GM18951 (cell line): ENCODE measurements around the gene CLPTM1L.
"Not testable (repeated sequence)": the region's sequence is repeated elsewhere in the genome, so short reads cannot be mapped to it uniquely, and the experiment has no call there.

Experiments used
- POLR2A ChIP-seq: IDR thresholded peaks from 4 replicates; pipeline ENCODE4 v1.6.1; 2011; ENCODE audit warnings: mild to moderate bottlenecking; ENCODE audit not compliant: insufficient read length, insufficient read depth; ENCODE audit errors: extremely low read depth
- in situ Hi-C: fragments of 300-500 bp; cut with MboI; formaldehyde crosslinking; loops from one replicate; pipeline ENCODE4 v1.12.0; 2022; ENCODE audit warnings: low sequenced_read_pairs, mixed read lengths, inconsistent platforms; ENCODE audit not compliant: unreplicated experiment

The CLPTM1L gene

DNA sequence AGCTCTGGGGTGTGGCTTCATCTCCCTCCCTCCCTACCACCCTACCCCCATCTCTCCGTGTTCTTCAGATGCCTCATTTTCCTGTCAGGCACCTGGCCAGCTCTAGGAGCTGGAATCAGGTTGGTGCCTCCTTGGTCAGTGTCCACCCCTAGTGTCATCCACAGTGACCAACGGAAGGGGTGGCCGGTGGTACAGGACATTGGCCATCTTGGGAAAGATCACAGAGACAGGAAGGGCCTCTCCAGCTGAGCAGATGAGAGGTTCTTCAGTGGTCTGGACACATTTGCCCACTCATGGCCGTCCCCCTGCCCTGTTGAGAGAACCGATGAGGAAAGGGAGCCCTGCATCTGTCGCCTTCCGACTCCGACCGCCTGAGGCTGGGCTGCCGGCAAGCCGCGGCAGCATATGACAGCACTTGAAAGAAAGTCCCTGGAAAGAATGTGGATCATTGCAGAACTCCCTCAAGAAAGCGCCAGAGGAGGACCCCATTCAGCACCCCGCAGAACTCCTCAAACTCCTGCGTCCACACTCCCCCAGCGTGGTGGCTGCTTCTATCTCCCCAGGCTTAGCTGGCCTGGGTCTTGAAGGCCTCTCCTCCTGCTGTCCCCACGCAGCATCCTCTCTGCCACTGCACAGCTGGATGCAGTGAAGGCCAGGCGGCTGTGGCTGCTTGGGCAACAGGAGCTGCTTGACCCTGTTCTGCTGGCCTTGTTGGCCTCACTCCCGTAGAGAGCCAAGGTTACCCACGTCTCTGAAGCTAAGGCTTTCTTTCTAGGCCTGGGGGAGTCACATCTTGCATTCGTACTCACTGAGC, 1.9 kb upstream of the CLPTM1L start:
- TF ChIP-seq POLR2A, result no peak
- in situ Hi-C loops, result no loop called here

GRCh38 chr5:1345876-1346626, 1.2 kb upstream of the CLPTM1L start:
- in situ Hi-C loops, result no loop called here
- TF ChIP-seq POLR2A, result no peak

DNA sequence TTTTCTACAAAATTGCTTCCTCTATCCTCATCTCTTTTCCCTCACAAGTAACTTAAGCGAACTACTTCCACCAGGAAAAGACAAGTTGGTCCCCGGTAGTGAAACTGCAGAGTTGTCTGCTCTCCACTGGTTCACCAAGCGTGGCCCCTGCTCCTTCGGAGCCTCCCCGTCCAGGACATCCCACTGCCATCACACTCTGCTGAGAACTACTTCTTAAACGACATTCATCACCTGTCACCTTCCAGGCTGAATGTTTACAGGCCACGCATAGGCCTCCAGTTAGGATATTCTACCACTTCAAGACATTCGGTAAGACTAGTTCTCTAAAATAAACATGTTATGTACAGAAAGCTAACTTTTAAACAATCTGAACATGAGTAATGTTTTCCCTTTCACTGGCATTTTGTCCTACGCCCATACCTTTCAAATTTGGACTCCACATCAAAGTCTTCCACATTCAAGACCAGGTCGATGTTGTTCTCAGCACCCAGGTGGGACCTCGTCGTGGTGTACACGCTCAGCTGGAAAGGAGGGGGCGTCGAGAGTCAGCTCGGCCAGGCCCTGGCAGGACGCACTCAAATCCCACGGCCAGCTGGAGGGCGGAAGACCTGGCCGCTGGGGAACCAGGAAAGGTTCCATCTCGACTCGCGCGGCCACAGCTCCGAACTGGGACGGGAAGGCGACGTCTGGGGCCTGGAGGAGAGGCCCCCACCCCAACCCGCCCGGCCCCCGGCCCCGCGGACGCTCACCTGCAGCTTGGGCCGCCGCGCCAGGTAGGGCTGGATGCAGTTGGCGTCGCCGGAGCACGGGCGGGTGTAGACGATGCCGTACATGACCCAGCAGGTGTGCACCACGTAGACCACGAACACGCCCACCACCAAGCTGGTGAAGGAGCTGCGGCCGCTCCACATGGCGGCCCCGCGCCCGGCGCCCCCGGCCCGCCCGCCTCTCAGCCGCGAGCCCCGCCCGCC, 683 bp downstream of the CLPTM1L start:
- in situ Hi-C loops, result no loop called here
- no peak for TF ChIP-seq POLR2A

DNA sequence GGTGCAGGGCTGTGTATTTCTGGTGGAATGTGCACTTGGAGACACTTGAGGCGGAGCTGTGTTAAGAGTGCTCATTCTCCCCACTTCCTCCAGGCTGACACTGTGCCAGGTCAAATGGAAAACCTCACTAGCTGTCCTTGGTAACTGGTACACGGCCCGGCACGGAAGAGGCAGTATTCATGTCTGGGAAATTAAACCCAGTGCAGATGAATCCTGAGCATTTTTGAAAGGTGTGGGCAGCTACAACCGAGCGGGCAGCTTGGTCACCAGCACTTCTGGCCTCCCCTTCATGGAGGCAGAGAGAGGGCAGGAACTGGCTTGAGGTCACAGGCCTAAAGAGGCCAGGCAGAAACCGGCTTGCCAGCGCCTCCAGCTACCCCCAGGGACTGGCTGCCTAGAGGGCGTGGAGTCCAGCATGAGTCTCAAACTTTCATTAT, 1.6 kb downstream of the CLPTM1L start:
- in situ Hi-C loops, result no loop called here
- no peak for TF ChIP-seq POLR2A

- in situ Hi-C loops, result not testable (repeated sequence)
These were observed 2.2 kb downstream of the CLPTM1L start for GRCh38 chr5:1342711-1343110.

DNA sequence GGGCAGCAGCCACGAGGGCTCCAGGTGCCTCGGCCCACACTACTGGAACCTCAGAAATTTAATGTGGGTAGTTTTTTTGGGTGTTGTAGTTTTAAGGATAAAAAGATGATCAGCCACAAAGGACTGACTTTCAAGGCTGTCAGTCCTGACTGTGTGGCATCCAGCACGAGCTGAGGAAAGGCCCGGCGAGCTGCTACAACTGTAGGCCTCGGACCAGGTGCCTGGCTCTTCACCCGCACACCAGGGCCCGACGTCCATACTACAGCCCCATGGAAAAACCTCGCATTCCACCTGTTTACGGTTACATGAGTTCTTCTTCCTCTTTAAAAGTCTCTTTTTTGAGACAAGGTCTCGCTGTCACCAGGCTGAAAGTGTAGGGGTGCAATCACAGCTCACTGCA, 2.6 kb downstream of the CLPTM1L start:
- in situ Hi-C loops, result no loop called here
- TF ChIP-seq POLR2A, result no peak

DNA sequence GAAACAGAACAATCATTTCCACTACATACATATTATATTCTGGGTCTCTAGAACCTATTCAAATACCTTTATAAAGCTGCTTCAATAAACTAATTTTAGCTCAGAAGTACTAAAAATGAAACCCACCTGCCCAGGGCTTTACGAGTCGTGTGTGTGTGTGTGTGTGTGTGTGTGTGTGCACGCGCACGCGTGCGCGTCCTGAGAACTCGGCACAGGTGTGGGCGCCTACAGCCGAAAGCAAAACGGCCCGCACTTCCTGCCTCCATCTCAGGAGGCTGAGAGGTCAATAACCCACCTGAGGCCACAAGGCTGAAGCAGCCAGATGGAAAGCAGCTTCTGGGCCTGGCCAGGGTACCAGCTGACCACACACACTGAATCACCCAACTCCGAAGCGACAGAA, 3.0 kb downstream of the CLPTM1L start:
- in situ Hi-C loops, result no loop called here
- no peak for TF ChIP-seq POLR2A

DNA sequence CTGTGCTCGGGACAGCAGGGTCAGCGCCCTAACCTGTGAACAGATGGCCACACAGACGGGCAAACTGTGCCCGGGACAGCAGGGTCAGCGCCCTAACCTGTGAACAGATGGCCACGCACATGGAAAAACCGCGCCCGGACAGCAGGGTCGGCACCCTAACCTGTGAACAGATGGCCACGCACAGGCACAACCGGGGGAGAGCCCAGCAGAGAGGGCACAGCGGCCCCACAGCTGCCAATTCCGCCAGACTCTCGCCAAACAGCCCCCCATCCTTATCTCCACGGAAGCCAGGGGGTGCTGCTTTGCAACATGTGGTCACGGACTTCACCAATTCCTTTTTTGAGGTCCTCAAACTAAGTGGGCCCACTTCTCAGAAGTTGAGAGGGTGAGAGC, 5.1 kb downstream of the CLPTM1L start:
- in situ Hi-C loops, result not testable (repeated sequence)

GRCh38 chr5:1339139-1339817, 5.6 kb downstream of the CLPTM1L start:
- in situ Hi-C loops, result not testable (repeated sequence)

DNA sequence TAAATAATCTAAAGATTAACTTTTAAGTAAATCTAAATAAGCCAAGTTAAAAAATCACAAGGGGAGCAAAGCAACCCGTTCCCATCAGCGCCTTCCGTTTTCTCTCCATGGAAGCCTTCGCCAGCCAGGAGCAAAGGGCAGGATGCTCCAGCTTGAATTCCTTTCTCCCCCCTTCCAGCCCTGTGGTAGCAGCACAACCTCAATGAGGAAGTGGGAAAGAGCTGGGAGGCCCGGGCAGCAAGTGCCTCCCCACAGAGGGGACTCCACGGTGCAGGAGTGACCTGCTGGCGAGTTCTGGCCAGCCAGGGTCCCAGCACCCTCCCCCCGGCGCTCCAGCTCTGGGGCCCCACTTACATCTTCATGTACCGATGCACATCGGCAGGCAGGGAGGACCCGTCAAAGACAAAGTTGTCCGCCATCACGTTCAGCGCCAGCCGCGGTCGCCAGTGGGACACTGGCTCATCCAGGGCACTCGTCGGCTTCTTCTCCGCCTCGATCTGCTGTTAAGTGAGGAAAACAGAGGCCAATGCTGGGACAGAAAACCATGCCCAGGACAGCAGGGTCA, 6.3 kb downstream of the CLPTM1L start:
- in situ Hi-C loops, result no loop called here
- no peak for TF ChIP-seq POLR2A

GRCh38 chr5:1338196-1338490, 6.8 kb downstream of the CLPTM1L start:
- in situ Hi-C loops, result no loop called here
- TF ChIP-seq POLR2A, result no peak

DNA sequence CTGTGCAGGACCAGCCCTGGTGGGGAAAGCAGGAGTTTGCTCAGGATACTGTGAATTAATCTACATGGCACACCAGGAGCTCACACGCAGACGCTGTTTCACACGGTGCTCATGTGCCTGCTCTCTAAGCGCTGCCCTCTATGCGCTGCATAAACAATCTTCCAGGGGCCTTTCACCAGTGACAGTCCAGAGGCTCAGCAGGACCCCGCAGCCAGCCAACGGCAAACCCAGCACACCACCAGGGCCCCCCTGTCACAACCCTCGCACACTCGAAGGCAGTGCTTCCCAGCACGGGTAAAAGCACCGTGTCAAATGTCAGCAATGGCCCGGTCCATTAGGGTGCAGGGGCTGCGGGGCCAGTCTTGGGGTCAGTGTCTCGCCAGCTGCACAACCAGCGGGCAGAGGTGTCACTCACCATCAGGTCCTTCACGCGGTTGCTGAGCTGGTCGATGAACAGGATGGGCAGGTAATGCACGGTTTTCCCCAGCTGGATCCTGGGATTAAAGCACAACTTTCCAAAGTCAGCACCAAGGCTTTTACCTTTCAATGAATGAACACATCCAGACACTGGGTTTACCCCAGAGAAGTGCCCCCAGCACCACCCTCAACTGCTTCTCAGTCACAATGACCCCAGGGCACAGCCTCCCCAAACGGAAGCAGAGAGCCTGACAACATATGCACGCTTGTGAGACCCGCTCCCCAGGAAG, 7.3 kb downstream of the CLPTM1L start:
- in situ Hi-C loops, result no loop called here
- TF ChIP-seq POLR2A, result no peak
